ACHN (cell line): ENCODE results near the gene CD247.
A peak's percentile ranks its signal among the peaks of the same experiment; 100 is the strongest.

Experiments
- DNase-seq: peaks from one replicate; pipeline ENCODE4 v3.0.0-alpha.2; 2015
- in situ Hi-C: cut with HindIII; loops from 2 replicates; pipeline ENCODE4 v1.10.0; 2017; ENCODE audit warnings: low sequenced_read_pairs, low pct_ligation_motif_present, low pct_unique_long_range_greater_than_20kb

The CD247 gene

GRCh38 chr1:167431909-167432650 lies 86.2 kb downstream of the CD247 start:
- DNase-seq, result no peak
- in situ Hi-C loops, result no loop called here

- in situ Hi-C loops, result no loop called here
- no peak for DNase-seq
These were observed 86.9 kb downstream of the CD247 start for GRCh38 chr1:167431261-167431908.

GRCh38 chr1:167430849-167431242 lies 87.5 kb downstream of the CD247 start:
- in situ Hi-C loops, result no loop called here

GRCh38 chr1:167430134-167430848 lies 88.0 kb downstream of the CD247 start:
- no peak for DNase-seq
- in situ Hi-C loops, result no loop called here

More at GRCh38 chr1:167430849-167431242, 87.5 kb downstream of the CD247 start:
- DNase-seq, result no peak

GRCh38 chr1:167429612-167430011 lies 88.7 kb downstream of the CD247 start:
- no peak for DNase-seq
- in situ Hi-C loops, result no loop called here

- DNase-seq, result no peak
- in situ Hi-C loops, result no loop called here
These were observed 89.9 kb downstream of the CD247 start for GRCh38 chr1:167428395-167428794.

- in situ Hi-C loops, result no loop called here
These were observed 90.5 kb downstream of the CD247 start for GRCh38 chr1:167427848-167428247.

GRCh38 chr1:167426716-167427115 lies 91.6 kb downstream of the CD247 start:
- in situ Hi-C loops, result no loop called here
- DNase-seq, result no peak

More at GRCh38 chr1:167427848-167428247, 90.5 kb downstream of the CD247 start:
- no peak for DNase-seq

- no peak for DNase-seq
- in situ Hi-C loops, result no loop called here
These were observed 92.8 kb downstream of the CD247 start for GRCh38 chr1:167425482-167425881.

GRCh38 chr1:167423684-167424619 lies 94.4 kb downstream of the CD247 start:
- DNase-seq, result no peak
- in situ Hi-C loops, result no loop called here

- no peak for DNase-seq
- in situ Hi-C loops, result no loop called here
These were observed 97.8 kb downstream of the CD247 start for GRCh38 chr1:167420510-167420909.

GRCh38 chr1:167419245-167419644 lies 99.1 kb downstream of the CD247 start:
- in situ Hi-C loops, result no loop called here

GRCh38 chr1:167418391-167418790 lies 99.9 kb downstream of the CD247 start:
- no peak for DNase-seq
- in situ Hi-C loops, result no loop called here

More at GRCh38 chr1:167419245-167419644, 99.1 kb downstream of the CD247 start:
- no peak for DNase-seq

GRCh38 chr1:167416506-167416905 lies 101.8 kb downstream of the CD247 start:
- in situ Hi-C loops, result no loop called here
- DNase-seq, result no peak

- in situ Hi-C loops, result no loop called here
These were observed 105.0 kb downstream of the CD247 start for GRCh38 chr1:167413328-167413727.

GRCh38 chr1:167412920-167413319 lies 105.4 kb downstream of the CD247 start:
- in situ Hi-C loops, result no loop called here
- DNase-seq, result no peak

More at GRCh38 chr1:167413328-167413727, 105.0 kb downstream of the CD247 start:
- no peak for DNase-seq

- no peak for DNase-seq
- in situ Hi-C loops, result no loop called here
These were observed 106.3 kb downstream of the CD247 start for GRCh38 chr1:167412072-167412471.

GRCh38 chr1:167409183-167409582 lies 109.1 kb downstream of the CD247 start:
- in situ Hi-C loops, result no loop called here
- DNase-seq, result peak; percentile 10
